RWPE1 (cell line): ENCODE results near the gene SVOPL.
"Not testable (repeated sequence)": the region's sequence is repeated elsewhere in the genome, so short reads cannot be mapped to it uniquely, and the experiment has no call there.

Source experiments
- CTCF ChIA-PET: fragments of 350-600 bp; sonication (Branson Sonifier 250); formaldehyde crosslinking; extraction: SDS; loops from one replicate; lab custom pipeline; 2021; lab: Yijun Ruan, JAX
- POLR2A ChIA-PET: fragments of 400-600 bp; formaldehyde crosslinking; extraction: SDS; loops from one replicate; lab custom pipeline; 2020; ENCODE audit warnings: antibody characterized with exemption; ENCODE audit not compliant: low non-redundant PET; lab: Yijun Ruan, JAX
- DNase-seq: peaks from one replicate; pipeline ENCODE4 v3.0.0; 2012; ENCODE audit warnings: low spot score
- H3K27ac ChIP-seq: fragments of 450-650 bp; 2 replicates; pipeline ENCODE4 v1.5.1; 2017
- TF ChIP-seq, protein P1 (sequence below): fragments of 450-650 bp; conservative IDR thresholded peaks from 2 replicates; pipeline ENCODE4 v1.5.1; 2017; ENCODE audit warnings: low read depth, mild to moderate bottlenecking

Gene SVOPL

DNA sequence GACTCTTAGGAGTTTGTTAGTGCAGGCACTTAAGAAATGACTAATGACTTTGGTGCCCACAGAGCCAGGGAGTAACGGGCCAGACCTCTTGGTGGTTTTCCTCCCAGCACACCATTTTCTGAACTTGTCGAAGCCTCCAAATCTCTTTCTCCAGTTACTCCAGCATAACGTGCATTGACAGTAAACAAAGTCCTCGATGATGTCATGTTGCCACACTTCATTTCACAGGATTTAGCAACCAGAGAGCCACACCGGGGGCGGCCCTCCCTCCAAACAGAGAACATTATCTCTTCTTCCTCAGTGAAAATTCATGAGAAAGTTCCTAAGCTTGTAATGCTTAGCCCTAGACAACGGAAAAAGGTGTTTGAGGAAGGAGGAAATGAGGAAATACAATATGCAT is 4.0 kb upstream of the SVOPL start:
- TF ChIP-seq, protein P1, sequence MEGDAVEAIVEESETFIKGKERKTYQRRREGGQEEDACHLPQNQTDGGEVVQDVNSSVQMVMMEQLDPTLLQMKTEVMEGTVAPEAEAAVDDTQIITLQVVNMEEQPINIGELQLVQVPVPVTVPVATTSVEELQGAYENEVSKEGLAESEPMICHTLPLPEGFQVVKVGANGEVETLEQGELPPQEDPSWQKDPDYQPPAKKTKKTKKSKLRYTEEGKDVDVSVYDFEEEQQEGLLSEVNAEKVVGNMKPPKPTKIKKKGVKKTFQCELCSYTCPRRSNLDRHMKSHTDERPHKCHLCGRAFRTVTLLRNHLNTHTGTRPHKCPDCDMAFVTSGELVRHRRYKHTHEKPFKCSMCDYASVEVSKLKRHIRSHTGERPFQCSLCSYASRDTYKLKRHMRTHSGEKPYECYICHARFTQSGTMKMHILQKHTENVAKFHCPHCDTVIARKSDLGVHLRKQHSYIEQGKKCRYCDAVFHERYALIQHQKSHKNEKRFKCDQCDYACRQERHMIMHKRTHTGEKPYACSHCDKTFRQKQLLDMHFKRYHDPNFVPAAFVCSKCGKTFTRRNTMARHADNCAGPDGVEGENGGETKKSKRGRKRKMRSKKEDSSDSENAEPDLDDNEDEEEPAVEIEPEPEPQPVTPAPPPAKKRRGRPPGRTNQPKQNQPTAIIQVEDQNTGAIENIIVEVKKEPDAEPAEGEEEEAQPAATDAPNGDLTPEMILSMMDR = no peak
- H3K27ac ChIP-seq = no peak overlapping the region
- DNase-seq = no peak
- ChIA-PET POLR2A (no interaction called here), CTCF (no interaction called here)

DNA sequence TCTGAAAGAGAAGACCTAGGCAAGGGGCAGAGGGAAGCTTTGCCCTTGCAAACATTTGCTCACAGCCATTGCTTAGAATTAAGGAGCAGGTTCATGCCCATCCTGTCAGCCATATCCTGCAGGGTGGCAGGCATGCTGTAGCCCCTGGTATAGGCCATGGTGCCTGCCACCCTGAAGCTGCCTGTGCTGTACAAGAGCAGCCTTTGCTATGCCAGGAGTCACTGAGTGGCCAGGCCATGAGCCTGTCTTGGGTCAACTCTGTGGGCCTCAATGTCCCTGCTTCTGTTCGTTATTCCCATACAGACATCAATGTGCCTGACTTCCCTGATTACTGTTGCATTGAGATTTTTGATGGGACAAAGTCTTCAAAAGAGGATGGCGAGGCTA is 368 bp upstream of the SVOPL start:
- no peak for DNase-seq
- H3K27ac ChIP-seq = no peak overlapping the region
- TF ChIP-seq, protein P1 = no peak
- CTCF ChIA-PET = no interaction called here
- POLR2A ChIA-PET = no interaction called here

DNA sequence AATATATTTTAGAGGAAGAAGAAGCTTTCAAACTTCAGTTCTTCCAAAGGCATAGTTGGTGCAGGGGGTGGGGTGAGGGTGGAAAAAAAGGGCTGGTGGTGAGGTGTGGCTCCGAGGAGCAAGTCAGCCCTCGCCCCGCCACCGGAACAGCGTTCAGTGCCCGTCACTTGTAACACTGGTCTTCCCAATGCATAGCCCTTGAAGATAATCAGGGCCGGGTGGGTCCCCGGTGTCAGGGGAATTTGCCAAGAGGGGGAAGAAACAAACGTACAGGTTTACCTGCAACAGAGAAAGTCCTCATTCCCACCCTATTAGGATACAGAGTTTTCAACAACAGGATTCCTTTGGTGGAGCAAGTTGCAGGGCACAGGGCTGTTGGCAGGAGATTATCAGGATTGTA is 1.5 kb downstream of the SVOPL start:
- no peak overlapping the region for H3K27ac ChIP-seq
- POLR2A ChIA-PET = no interaction called here
- TF ChIP-seq, protein P1 = no peak
- DNase-seq = no peak
- CTCF ChIA-PET = no interaction called here

DNA sequence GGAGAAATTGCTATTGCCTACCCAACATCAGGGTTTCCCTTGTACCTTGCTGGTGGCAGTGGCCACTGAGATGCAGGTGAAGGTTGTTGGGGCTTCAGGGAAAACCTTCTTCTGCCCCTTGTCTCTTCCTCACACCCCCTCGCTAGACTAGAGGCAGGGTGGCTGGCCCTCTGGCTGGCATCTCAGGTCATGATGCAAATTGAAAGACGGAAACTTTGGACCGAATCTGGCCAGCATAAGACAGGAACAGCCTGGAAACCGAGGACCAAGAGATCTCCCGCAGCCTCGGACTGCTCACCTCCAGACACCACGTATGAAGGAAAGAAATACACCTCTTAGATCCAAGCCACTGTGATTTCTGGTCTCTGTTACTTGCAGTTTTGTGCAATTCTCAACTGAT is 2.9 kb downstream of the SVOPL start:
- H3K27ac ChIP-seq = no peak overlapping the region
- TF ChIP-seq, protein P1 = no peak
- no peak for DNase-seq
- POLR2A ChIA-PET = no interaction called here
- CTCF ChIA-PET = no interaction called here

DNA sequence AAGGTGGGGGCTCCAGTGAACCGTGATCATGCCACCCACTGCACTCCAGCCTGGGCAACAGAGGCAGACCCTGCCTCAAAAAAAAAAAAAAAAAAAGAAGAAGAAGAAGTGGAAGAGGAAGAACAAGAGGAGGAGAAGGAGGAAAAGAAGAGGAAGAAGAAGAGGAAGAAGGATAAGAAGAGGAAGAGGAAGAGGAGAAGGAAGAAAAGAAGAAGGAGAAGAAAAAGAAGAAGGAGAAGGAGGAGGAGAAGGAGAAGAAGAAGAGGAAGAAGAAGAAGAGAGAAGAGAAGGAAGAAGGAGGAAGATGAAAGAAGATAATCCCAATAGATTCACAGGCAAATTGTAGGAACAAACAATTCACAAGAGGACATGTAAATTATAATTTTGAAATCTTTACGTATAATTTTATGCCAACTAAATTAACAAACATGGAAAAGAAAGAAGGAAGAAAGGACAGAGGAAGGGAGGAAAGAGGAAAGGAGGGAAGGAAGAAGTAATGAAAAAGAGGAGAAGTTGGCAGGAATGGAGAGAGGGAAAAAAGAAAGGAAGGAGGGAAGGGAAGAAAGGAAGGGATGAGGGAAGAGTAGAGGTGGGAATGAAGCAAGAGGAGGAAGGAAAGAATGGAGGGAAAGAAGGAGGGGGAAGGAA is 3.5 kb downstream of the SVOPL start:
- DNase-seq = no peak
- TF ChIP-seq, protein P1 = no peak
- POLR2A ChIA-PET = no interaction called here
- no peak overlapping the region for H3K27ac ChIP-seq
- CTCF ChIA-PET = no interaction called here

DNA sequence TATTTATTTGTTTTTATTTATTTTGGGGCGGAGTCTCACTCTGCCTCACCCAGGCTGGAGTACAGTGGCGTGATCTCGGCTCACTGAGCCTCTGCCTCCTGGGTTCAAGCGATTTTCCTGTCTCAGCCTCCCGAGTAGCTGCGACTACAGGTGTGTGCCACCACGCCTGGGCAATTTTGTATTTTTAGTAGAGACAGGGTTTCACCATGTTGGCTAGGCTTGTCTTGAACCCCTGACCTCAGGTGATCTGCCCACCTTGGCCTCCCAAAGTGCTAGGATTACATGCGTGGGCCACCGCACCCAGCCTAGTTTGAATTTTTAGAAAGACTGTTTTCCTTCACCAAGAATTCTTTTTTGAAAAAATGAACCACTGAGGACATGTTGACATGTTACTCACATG is 5.4 kb downstream of the SVOPL start:
- DNase-seq, CTCF ChIA-PET, H3K27ac ChIP-seq, POLR2A ChIA-PET: not testable (repeated sequence)

DNA sequence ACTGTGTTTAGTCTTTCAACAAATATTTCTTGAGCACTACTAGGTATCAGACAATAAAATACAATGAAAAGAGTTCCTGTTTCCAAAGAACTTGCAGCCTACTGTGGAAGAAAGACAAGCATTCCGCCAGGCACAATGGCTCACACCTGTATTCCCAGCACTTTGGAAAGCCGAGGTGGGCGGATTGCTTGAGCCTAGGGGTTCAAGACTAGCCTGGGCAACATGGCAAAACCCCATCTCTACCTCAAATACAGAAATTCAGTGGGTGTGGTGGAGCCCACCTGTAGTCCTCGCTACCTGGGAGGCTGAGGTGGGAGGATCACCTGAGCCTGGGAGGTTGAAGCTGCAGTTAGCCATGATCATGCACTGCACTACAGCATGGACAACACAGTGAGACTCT is 6.1 kb downstream of the SVOPL start:
- ChIA-PET CTCF (interaction anchor here (0.5 kb wide), 1 partner anchor 214 kb away, joined by 3 read pairs; no protein-coding TSS in a partner anchor), POLR2A (no interaction called here)
- no peak overlapping the region for H3K27ac ChIP-seq
- no peak for DNase-seq
- TF ChIP-seq, protein P1 = no peak
